Caki2 (cell line): Measurements from ENCODE around the gene LOXL3. TPM values are rescaled to one million over a fixed set of nuclear protein-coding genes. Genes with fewer than 3 reads are reported as not detected.

Source experiments
- DNase-seq: peaks from one replicate; pipeline ENCODE4 v3.0.0-alpha.2; 2015; ENCODE audit warnings: low read depth
- in situ Hi-C: cut with HindIII; loops from 2 replicates; pipeline ENCODE4 v1.10.0; 2016; ENCODE audit warnings: low sequenced_read_pairs, low pct_unique_long_range_greater_than_20kb, mixed read lengths
- total RNA-seq: library from RNA; depleted of rRNA; stranded (reverse); fragments of >200 nt; shearing (Covaris generic); gene quantifications from 2 replicates; pipeline ENCODE4 v1.2.3, GENCODE V29; 2014; ENCODE audit warnings: low replicate concordance; rRNA removed

LOXL3 gene
- total RNA-seq, 1 experiment from 2014 or later: 0.81 TPM

DNA sequence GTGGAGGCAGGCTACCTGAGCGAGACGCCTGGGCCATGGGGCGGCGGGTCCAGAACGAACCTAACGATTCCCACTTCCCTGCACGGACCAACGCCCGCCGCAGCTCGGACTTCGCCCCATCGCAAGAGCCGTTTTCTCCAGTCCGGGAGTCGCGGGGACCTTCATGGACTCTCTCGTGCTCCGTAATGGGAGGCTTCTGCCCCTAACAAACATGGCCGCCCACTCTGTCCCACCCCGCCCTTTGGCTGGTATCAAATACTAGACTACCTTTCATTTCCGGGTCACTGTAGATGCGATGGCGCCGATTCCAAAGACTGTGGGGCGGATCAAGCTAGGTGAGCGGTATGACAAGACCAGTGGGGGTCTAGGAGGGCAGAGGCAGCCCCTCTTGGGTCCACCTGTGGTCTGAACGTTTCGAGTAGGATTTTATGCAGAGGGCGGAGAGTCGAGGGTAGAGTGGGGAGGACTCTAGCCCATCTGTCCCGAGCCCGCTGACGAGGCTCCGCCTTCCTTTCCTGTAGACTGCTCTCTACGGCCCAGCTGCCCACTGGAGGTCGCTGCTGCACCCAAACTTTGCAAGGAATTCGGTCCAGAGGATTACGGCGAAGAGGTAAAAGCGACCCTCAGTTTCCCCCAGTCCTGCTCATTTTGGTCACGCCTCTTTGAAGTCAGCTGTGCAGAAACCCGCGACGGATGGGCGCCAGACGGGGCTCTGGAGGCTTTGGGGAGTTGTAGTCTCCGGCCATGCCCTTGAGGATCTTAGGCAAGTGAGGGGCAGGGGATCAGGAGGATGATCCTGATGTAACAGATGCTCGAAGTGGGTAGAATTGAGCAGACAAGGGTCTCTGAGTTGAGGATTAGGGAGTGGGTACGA is 70.7 kb downstream of the LOXL3 start, which contains the start of the genes CCDC142 and TTC31:
CCDC142 (minus strand) TSS at position 198 of the 874 bp plus-strand sequence; CDS start at position 37, 161 bp downstream.
TTC31 (plus strand) TSS at position 281 of the 874 bp plus-strand sequence; CDS start at position 296, 15 bp downstream.
- peak; percentile 95 for DNase-seq
- in situ Hi-C loops: no loop called here

Other genes starting within 250 kb of the LOXL3 start
- gene SLC4A5, start 210.5 kb downstream of the LOXL3 start, total RNA-seq: 0.84 and 7.1 TPM in 2 replicates
- gene DCTN1, start 173.6 kb downstream of the LOXL3 start, total RNA-seq: 117 TPM in 2 replicates
- gene C2orf81, start 132.3 kb downstream of the LOXL3 start, total RNA-seq: 7.9 and 9.6 TPM in 2 replicates
- gene WDR54, start 132.2 kb downstream of the LOXL3 start, total RNA-seq: 183 and 209 TPM in 2 replicates
- gene RTKN, start 112.0 kb downstream of the LOXL3 start, total RNA-seq: 55.6 and 71.1 TPM in 2 replicates
- 13.5 and 37.7 TPM in 2 replicates for gene INO80B, start 98.9 kb downstream of the LOXL3 start, total RNA-seq
- gene WBP1, start 95.5 kb downstream of the LOXL3 start, total RNA-seq: 63.4 and 110 TPM in 2 replicates
- gene MOGS, start 88.6 kb downstream of the LOXL3 start, total RNA-seq: 77.2 and 80.5 TPM in 2 replicates
- 54.0 and 123 TPM in 2 replicates for gene MRPL53, start 81.3 kb downstream of the LOXL3 start, total RNA-seq
- gene CCDC142, start 70.9 kb downstream of the LOXL3 start, total RNA-seq: 10.7 and 15.0 TPM in 2 replicates
- gene TTC31, start 70.9 kb downstream of the LOXL3 start, total RNA-seq: 10.6 and 19.9 TPM in 2 replicates
- gene LBX2, start 54.3 kb downstream of the LOXL3 start, total RNA-seq: 28.5 and 41.0 TPM in 2 replicates
- 19.9 and 30.5 TPM in 2 replicates for gene PCGF1, start 46.2 kb downstream of the LOXL3 start, total RNA-seq
- not detected in 2 replicates for gene TLX2, start 39.5 kb downstream of the LOXL3 start, total RNA-seq
- not detected in 2 replicates for gene DQX1, start 27.7 kb downstream of the LOXL3 start, total RNA-seq
- gene AUP1, start 24.2 kb downstream of the LOXL3 start, total RNA-seq: 128 and 130 TPM in 2 replicates
- 60.3 and 84.7 TPM in 2 replicates for gene HTRA2, start 24.0 kb downstream of the LOXL3 start, total RNA-seq
- 19.7 and 21.9 TPM in 2 replicates for gene DOK1, start 778 bp upstream of the LOXL3 start, total RNA-seq
- not detected in 2 replicates for gene M1AP, start 94.4 kb upstream of the LOXL3 start, total RNA-seq
- 4.7 and 7.6 TPM in 2 replicates for gene SEMA4F, start 100.3 kb upstream of the LOXL3 start, total RNA-seq